CD4-positive, CD25-positive, alpha-beta regulatory T cell (primary cell): ENCODE measurements around the gene GAS6. TPM values are rescaled to one million over a fixed set of nuclear protein-coding genes. Genes with fewer than 3 reads are reported as not detected.

Experiments
- ATAC-seq, 2 donors: fragments of 150-1000 bp; cut with Tn5 transposase; one replicate each; pipeline ENCODE4 v1.10.0; 2021; ENCODE audit warnings: low read depth in 2 of 2, moderate number of reproducible peaks in 2 of 2, moderate library complexity in 1 of 2
- DNase-seq, 3 donors: peaks; one replicate each; pipeline versions ENCODE4 v3.0.0 to v3.0.0-alpha.2; 2012 to 2022; ENCODE audit warnings: mixed read lengths in 1 of 3
- H3K27ac ChIP-seq: one replicate; pipeline ENCODE4 v1.7.0; 2013; ENCODE audit warnings: mild to moderate bottlenecking, low read length; ENCODE audit not compliant: insufficient read depth, poor library complexity, severe bottlenecking
- H3K27me3 ChIP-seq: one replicate; pipeline ENCODE4 v1.7.0; 2013; ENCODE audit warnings: low read length; ENCODE audit not compliant: control insufficient read depth, insufficient read depth
- H3K36me3 ChIP-seq: one replicate; pipeline ENCODE4 v1.7.0; 2013; ENCODE audit warnings: mild to moderate bottlenecking, low read length, moderate library complexity; ENCODE audit not compliant: control insufficient read depth, insufficient read depth
- H3K4me1 ChIP-seq: 2 replicates; pipeline ENCODE4 v1.7.0; 2013; ENCODE audit warnings: mild to moderate bottlenecking, low read length; ENCODE audit not compliant: insufficient read depth, control insufficient read depth, poor library complexity, severe bottlenecking
- H3K4me3 ChIP-seq: one replicate; pipeline ENCODE4 v1.7.0; 2013; ENCODE audit warnings: low read depth, mild to moderate bottlenecking, low read length, moderate library complexity
- H3K9me3 ChIP-seq, 2 experiments: 1 replicate in 1 of 2; 2 replicates in 1 of 2; pipeline ENCODE4 v1.7.0; 2013; ENCODE audit warnings: low read length in 2 of 2, mild to moderate bottlenecking in 1 of 2, moderate library complexity in 1 of 2; ENCODE audit not compliant: control insufficient read depth in 2 of 2
- H3K27ac Mint-ChIP-seq, 3 donors: one replicate each; pipeline ENCODE4 v1.8.0; 2020 to 2022; ENCODE audit warnings: mild to moderate bottlenecking in 3 of 3, mixed read lengths in 3 of 3, moderate library complexity in 2 of 3
- H3K27me3 Mint-ChIP-seq: one replicate; pipeline ENCODE4 v1.8.0; 2022; ENCODE audit warnings: mild to moderate bottlenecking, mixed read lengths
- H3K36me3 Mint-ChIP-seq: one replicate; pipeline ENCODE4 v1.8.0; 2020; ENCODE audit warnings: mixed read lengths
- H3K4me1 Mint-ChIP-seq, 4 donors: one replicate each; pipeline ENCODE4 v1.8.0; 2020 to 2022; ENCODE audit warnings: mixed read lengths in 4 of 4, mild to moderate bottlenecking in 1 of 4
- H3K4me3 Mint-ChIP-seq, 4 donors: one replicate each; pipeline ENCODE4 v1.8.0; 2020 to 2022; ENCODE audit warnings: mild to moderate bottlenecking in 4 of 4, mixed read lengths in 4 of 4, moderate library complexity in 3 of 4
- H3K9me3 Mint-ChIP-seq, 7 donors: one replicate each; pipeline ENCODE4 v1.8.0; 2020 to 2022; ENCODE audit warnings: mixed read lengths in 7 of 7, mild to moderate bottlenecking in 3 of 7, moderate library complexity in 2 of 7
- polyA plus RNA-seq, 4 donors: library from polyadenylated mRNA; unstranded; fragments of 300-500 nt; fragmentation: Illumina TruSeq; gene quantifications; one replicate each; pipeline ENCODE4 v1.2.3, GENCODE V29; 2021
- total RNA-seq: library from RNA; stranded (reverse); gene quantifications from one replicate; pipeline ENCODE4 v1.2.3, GENCODE V29; 2022

The GAS6 gene
- total and polyA plus RNA-seq, 5 donors from 2014 or later: 0.29 to 2.8 (median 0.34) TPM; not detected in 2

DNA sequence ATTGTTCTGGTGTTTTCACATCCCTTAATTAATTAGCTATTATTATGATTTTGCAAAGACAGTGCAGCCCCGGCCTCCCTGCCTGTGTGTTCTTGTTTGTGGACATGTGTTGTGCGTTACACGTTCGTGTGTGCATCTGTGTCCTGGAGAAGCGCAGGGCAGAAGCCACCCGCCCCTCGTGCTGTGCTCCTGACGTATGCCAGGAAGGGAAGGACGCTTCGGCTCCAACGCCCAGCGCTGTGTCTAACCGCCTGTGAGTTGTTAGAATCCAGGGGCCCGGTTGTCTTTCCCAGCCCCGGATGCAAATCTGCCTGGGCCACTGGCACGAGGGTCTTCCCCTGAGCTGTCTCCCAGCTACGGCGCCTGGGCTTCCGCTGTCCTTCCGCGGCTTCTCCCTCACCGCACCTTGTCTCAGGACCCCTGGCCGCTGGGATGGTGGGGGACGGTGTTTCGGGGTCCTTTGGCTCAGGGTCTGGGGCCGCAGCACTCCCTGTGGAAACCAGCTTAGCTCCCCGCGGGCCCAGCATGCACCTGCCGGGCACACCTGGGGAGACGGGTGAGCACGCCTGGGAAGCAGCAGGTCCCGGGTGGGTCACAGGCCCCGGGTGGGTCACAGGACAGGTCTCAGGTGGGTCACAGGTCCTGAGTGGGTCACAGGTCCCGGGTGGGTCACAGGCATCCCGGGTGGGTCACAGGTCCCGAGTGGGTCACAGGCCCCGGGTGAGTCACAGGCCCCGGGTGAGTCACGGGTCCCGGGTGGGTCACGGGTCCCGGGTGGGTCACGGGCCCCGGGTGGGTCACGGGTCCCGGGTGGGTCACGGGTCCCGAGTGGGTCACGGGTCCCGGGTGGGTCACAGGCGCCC lies 51.5 kb downstream of the GAS6 start:
- DNase-seq (no peak), ATAC-seq (no peak)
- Histone ChIP-seq H3K4me1 (peaks cover 6% of the 10 kb centered on the region), H3K9me3 (peaks cover 5 to 19% of the 10 kb centered on the region in 2 experiments), H3K36me3 (no peaks in the 10 kb centered on the region), H3K4me3 (no peak overlapping the region), H3K27ac (no peak overlapping the region), H3K27me3 (no peaks in the 10 kb centered on the region)
- H3K36me3 Mint-ChIP-seq: peaks cover 3% of the 10 kb centered on the region
- H3K27me3 Mint-ChIP-seq: peaks cover 4% of the 10 kb centered on the region
- H3K4me3 Mint-ChIP-seq: no peak overlapping the region
- peaks cover 5 to 19% (median 11%) of the 10 kb centered on the region in 4 donors for H3K4me1 Mint-ChIP-seq
- no peak overlapping the region for H3K27ac Mint-ChIP-seq
- peaks cover 0 to 13% (median 3%) of the 10 kb centered on the region in 7 donors for H3K9me3 Mint-ChIP-seq

DNA sequence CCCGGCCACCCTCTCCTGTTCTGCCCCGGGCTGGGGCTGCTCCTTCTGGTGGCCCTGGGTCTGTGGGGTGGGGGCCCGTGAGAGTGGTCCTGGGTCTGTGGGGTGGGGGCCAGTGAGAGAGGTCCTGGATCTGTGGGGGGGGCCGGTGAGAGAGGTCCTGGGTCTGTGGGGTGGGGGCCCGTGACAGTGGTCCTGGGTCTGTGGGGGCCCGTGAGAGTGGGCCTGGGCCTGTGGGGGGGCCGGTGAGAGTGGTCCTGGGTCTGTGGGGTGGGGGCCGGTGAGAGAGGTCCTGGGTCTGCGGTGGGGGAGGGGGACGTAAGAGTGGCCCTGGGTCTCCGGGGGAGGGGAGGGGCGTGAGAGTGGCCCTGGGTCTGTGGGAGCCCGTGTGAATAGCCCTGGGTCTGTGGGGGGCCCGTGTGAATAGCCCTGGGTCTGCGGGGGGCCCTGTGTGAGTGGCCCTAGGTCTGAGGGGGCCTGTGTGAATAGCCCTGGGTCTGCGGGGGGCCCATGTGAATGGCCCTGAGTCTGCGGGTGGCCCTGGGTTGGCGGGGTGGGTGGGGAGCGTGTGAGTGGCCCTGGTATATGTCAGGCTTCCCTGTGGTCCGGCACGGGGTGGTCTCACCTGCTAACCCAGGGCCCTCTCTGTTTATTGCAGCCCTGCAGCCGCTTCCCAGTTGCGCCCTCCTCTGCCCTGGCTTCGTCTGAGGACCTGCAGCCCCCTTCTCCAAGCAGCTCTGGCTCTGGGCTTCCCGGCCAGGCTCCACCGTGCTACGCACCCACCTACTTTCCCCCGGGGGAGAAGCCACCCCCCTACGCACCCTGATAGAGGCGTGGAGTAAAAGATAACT lies 52.6 kb downstream of the GAS6 start:
- no peak overlapping the region for H3K4me3 Mint-ChIP-seq
- no peak overlapping the region for H3K27ac ChIP-seq
- no peak overlapping the region for H3K4me3 ChIP-seq
- no peaks in the 10 kb centered on the region for H3K36me3 ChIP-seq
- H3K4me1 ChIP-seq: no peaks in the 10 kb centered on the region
- no peaks in the 10 kb centered on the region for H3K27me3 Mint-ChIP-seq
- no peaks in the 10 kb centered on the region for H3K27me3 ChIP-seq
- H3K27ac Mint-ChIP-seq: no peak overlapping the region
- peaks cover 0 to 13% (median 3%) of the 10 kb centered on the region in 7 donors for H3K9me3 Mint-ChIP-seq
- ATAC-seq: no peak
- no peak for DNase-seq
- H3K4me1 Mint-ChIP-seq: peaks cover 0 to 11% (median 6%) of the 10 kb centered on the region in 4 donors
- peaks cover 5 to 19% of the 10 kb centered on the region in 2 experiments for H3K9me3 ChIP-seq
- H3K36me3 Mint-ChIP-seq: peaks cover 3% of the 10 kb centered on the region

DNA sequence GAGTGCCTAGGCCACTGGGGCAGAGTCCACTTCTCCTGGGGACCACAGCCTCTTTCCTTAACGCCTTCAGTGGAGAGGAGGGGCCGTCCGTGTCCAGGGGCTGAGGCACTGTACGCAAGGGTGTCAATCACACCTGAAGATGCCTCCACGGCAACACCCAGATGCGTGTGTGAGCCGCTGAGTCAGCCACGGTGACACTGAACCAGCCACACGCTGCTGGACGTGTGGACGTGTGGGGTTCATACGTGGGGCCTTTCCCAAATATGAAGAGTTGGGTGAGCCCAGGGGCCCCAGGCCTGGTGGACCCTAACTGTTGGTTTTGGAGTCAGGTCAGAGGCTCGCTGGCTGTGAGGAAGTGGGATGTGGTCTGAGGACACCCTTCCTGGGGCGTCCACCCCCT lies 53.2 kb downstream of the GAS6 start:
- Mint-ChIP-seq H3K9me3 (peaks cover 0 to 13% (median 3%) of the 10 kb centered on the region in 7 donors), H3K27me3 (no peaks in the 10 kb centered on the region)

DNA sequence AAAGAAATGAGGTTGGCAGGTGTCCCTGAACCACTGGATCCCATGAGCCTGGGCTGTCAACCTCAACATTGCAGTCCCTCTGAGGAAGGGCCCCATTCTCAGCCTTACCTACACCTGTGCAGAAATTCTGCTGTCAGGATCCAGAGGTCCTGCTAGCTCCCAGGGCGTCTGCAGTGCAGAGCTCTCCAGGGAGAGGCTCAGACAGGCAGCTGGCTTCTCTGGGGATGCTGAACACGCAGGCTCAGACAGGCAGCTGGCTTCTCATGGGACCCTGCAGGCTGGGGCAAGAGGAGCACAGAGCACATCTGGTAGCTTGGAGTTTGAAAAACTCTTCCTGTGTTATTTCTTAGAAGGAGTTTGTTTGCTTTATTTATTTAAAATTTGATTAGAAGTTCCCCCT lies 53.9 kb downstream of the GAS6 start:
- no peaks in the 10 kb centered on the region for H3K4me1 Mint-ChIP-seq
- H3K27ac Mint-ChIP-seq: no peak overlapping the region
- H3K4me3 ChIP-seq: no peak overlapping the region
- no peaks in the 10 kb centered on the region for H3K4me1 ChIP-seq
- ATAC-seq (no peak), DNase-seq (no peak)
- H3K9me3 ChIP-seq: peaks cover 5 to 19% of the 10 kb centered on the region in 2 experiments
- no peaks in the 10 kb centered on the region for H3K27me3 ChIP-seq
- H3K9me3 Mint-ChIP-seq: peaks cover 0 to 13% (median 2%) of the 10 kb centered on the region in 7 donors
- no peaks in the 10 kb centered on the region for H3K36me3 ChIP-seq
- no peak overlapping the region for H3K27ac ChIP-seq
- no peaks in the 10 kb centered on the region for H3K27me3 Mint-ChIP-seq
- no peak overlapping the region for H3K4me3 Mint-ChIP-seq
- no peaks in the 10 kb centered on the region for H3K36me3 Mint-ChIP-seq

More for the DNA sequence above, 53.2 kb downstream of the GAS6 start:
- peaks cover 5 to 19% of the 10 kb centered on the region in 2 experiments for H3K9me3 ChIP-seq
- no peaks in the 10 kb centered on the region for H3K36me3 ChIP-seq
- no peak for ATAC-seq
- peaks cover 3% of the 10 kb centered on the region for H3K36me3 Mint-ChIP-seq
- H3K4me3 ChIP-seq: no peak overlapping the region
- H3K27ac ChIP-seq: no peak overlapping the region
- H3K27ac Mint-ChIP-seq: no peak overlapping the region
- no peaks in the 10 kb centered on the region for H3K4me1 ChIP-seq
- DNase-seq: no peak
- no peaks in the 10 kb centered on the region for H3K27me3 ChIP-seq
- H3K4me1 Mint-ChIP-seq: peaks cover 0 to 5% (median 4%) of the 10 kb centered on the region in 4 donors
- H3K4me3 Mint-ChIP-seq: no peak overlapping the region

DNA sequence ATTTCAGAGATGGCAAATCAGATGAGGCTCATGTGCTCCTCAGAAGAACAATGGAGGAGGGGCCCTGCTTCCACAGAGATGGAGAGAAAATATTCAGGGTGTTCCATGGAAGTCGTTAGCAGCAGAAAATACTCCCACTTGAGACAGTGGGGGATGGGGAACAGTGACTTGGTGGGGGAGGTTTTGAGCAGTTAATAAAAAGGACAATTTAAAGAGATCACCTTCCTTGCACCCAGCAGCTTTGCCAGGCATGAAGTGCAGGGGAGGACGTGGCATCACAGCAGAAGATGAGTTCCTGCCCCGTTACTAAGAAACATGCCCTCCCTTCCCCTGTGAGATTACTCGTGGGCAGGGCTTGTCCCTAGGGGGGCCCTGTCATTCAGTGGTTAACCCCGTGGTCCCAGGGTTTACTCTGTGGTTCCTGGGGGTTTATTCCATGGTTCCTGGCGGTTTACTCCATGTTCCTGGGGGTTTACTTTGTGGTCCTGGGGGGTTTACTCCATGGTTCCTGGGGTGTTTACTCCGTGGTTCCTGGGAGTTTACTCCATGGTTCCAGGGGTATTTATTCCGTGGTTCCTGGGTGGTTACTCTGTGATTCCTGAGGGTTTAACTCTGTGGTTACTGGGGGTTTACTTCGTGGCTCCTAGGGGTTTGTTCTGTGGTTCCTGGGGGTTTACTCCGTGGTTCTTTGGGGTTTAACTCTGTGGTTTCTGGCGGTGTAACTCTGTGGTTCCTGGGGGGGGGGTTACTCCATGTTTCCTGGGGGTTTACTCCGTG lies 55.6 kb downstream of the GAS6 start:
- no peak overlapping the region for H3K4me3 ChIP-seq
- H3K27ac ChIP-seq: no peak overlapping the region
- Mint-ChIP-seq H3K4me3 (no peak overlapping the region), H3K4me1 (no peaks in the 10 kb centered on the region), H3K27me3 (no peaks in the 10 kb centered on the region), H3K36me3 (no peaks in the 10 kb centered on the region), H3K9me3 (peaks cover 0 to 13% (median 2%) of the 10 kb centered on the region in 7 donors), H3K27ac (peak overlapping the region in 1 of 3 donors; percentile 46)
- H3K4me1 ChIP-seq: no peaks in the 10 kb centered on the region
- no peaks in the 10 kb centered on the region for H3K27me3 ChIP-seq
- ATAC-seq (no peak), DNase-seq (no peak)
- H3K9me3 ChIP-seq: peaks cover 5 to 19% of the 10 kb centered on the region in 2 experiments
- no peaks in the 10 kb centered on the region for H3K36me3 ChIP-seq

DNA sequence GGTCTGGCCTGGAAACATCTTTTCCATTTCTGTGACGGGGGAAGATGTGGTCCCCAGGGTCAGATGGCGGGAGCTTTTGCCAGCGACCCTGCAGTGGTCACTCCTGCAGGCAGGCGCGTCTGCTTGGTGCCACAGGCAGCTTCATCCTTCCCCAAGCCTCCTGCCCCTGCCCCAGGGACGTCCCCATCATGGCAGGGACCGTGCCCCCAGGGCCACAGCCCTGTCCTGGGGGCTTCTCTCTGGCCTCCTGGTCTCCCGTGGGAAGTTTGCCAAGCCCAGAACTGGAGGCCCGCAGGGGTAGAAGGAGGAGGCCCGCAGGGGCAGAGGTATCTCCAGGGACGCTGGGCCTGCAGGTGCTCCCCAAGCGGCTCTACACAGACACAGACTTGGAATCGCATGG lies 57.4 kb downstream of the GAS6 start:
- Mint-ChIP-seq H3K27ac (no peak overlapping the region), H3K36me3 (no peaks in the 10 kb centered on the region), H3K9me3 (peaks cover 0 to 13% (median 1%) of the 10 kb centered on the region in 7 donors), H3K4me1 (no peaks in the 10 kb centered on the region), H3K27me3 (no peaks in the 10 kb centered on the region), H3K4me3 (no peak overlapping the region)
- H3K36me3 ChIP-seq: no peaks in the 10 kb centered on the region
- ATAC-seq (no peak), DNase-seq (no peak)
- peaks cover 5 to 19% of the 10 kb centered on the region in 2 experiments for H3K9me3 ChIP-seq
- no peak overlapping the region for H3K27ac ChIP-seq
- H3K4me3 ChIP-seq: no peak overlapping the region
- H3K4me1 ChIP-seq: no peaks in the 10 kb centered on the region
- H3K27me3 ChIP-seq: no peaks in the 10 kb centered on the region

DNA sequence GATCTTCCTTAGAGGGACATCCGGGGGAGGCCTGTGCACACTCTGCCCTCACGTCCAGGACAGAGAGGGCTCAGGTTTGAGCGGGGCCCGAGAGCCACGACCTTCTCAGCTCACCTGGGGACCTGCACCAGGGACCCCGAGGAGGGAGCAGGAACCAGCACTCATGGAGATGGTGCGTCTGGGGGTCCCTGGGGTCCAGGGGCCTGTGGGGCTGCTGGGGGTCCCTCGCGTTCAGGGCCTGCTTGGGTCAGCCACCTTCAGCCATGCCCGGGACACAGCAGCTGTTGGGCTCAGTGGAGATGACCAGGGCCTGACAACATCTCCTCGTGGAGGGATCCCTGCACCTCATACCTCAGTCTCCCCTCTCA lies 57.8 kb downstream of the GAS6 start:
- H3K27me3 Mint-ChIP-seq: no peaks in the 10 kb centered on the region
- no peaks in the 10 kb centered on the region for H3K4me1 Mint-ChIP-seq
- Histone ChIP-seq H3K4me1 (no peaks in the 10 kb centered on the region), H3K27ac (no peak overlapping the region), H3K36me3 (no peaks in the 10 kb centered on the region), H3K27me3 (no peaks in the 10 kb centered on the region), H3K9me3 (peaks cover 5 to 19% of the 10 kb centered on the region in 2 experiments), H3K4me3 (no peak overlapping the region)
- no peaks in the 10 kb centered on the region for H3K36me3 Mint-ChIP-seq
- ATAC-seq (no peak), DNase-seq (no peak)
- H3K27ac Mint-ChIP-seq: no peak overlapping the region
- H3K4me3 Mint-ChIP-seq: no peak overlapping the region
- H3K9me3 Mint-ChIP-seq: peaks cover 0 to 13% (median 1%) of the 10 kb centered on the region in 7 donors
